WTC11 (cell line): Measurements from ENCODE around the gene TINAG. TPM values are rescaled to one million over a fixed set of nuclear protein-coding genes. Genes with fewer than 3 reads are reported as not detected.

ENCODE experiments used
- ATAC-seq: fragments of 200-7000 bp; cut with Tn5 transposase; 2 replicates; pipeline ENCODE4 v1.10.0; 2021; ENCODE audit warnings: mild to moderate bottlenecking, moderate library complexity
- Bru-seq: library from RNA; stranded (reverse); fragments of 400-500 nt; gene quantifications from one replicate; lab custom pipeline; 2021; lab: Mats Ljungman, UMichigan
- CTCF ChIA-PET: fragments of 300-600 bp; sonication (Branson Sonifier 250); formaldehyde crosslinking; loops from one replicate; lab custom pipeline; 2021; ENCODE audit warnings: antibody characterized with exemption; lab: Charles Lee
- POLR2A ChIA-PET: fragments of 350-600 bp; sonication (Branson Sonifier 250); formaldehyde crosslinking; loops from one replicate; lab custom pipeline; 2021; ENCODE audit warnings: antibody characterized with exemption; lab: Charles Lee
- DNase-seq: peaks from one replicate; pipeline ENCODE4 v3.0.0; 2021; ENCODE audit warnings: low spot score
- H3K27ac Mint-ChIP-seq: 2 replicates; pipeline ENCODE4 v1.8.0; 2021; ENCODE audit warnings: mixed read lengths
- H3K27me3 Mint-ChIP-seq: 2 replicates; pipeline ENCODE4 v1.8.0; 2021; ENCODE audit warnings: low read depth, mild to moderate bottlenecking, moderate library complexity, mixed read lengths
- H3K36me3 Mint-ChIP-seq: 2 replicates; pipeline ENCODE4 v1.8.0; 2021; ENCODE audit warnings: mixed read lengths
- H3K4me1 Mint-ChIP-seq: 2 replicates; pipeline ENCODE4 v1.8.0; 2022; ENCODE audit warnings: mixed read lengths
- H3K4me3 Mint-ChIP-seq: 2 replicates; pipeline ENCODE4 v1.8.0; 2021; ENCODE audit warnings: mild to moderate bottlenecking, moderate library complexity, mixed read lengths
- H3K9me3 Mint-ChIP-seq: 2 replicates; pipeline ENCODE4 v1.8.0; 2021; ENCODE audit warnings: mixed read lengths
- CBFB ChIP-seq: sonication (generic); formaldehyde crosslinking; IDR thresholded peaks from 2 replicates; pipeline ENCODE4 v1.8.1; 2022; ENCODE audit warnings: mild to moderate bottlenecking, low read depth, missing genetic modification reagents
- ETV6 ChIP-seq: sonication (generic); formaldehyde crosslinking; IDR thresholded peaks from 2 replicates; pipeline ENCODE4 v1.8.1; 2022; ENCODE audit warnings: mild to moderate bottlenecking, missing genetic modification reagents
- FOXP1 ChIP-seq: sonication (generic); formaldehyde crosslinking; IDR thresholded peaks from 2 replicates; pipeline ENCODE4 v1.8.0; 2022; ENCODE audit warnings: missing genetic modification reagents, mild to moderate bottlenecking, moderate library complexity, borderline replicate concordance
- GTF2I ChIP-seq: fragments of 250-450 bp; sonication (Bioruptor Pico); conservative IDR thresholded peaks from 2 replicates; pipeline ENCODE4 v1.4.0; 2021; ENCODE audit warnings: mild to moderate bottlenecking
- HMGA2 ChIP-seq: fragments of 250-450 bp; sonication (Bioruptor Pico); IDR thresholded peaks from 2 replicates; pipeline ENCODE4 v1.4.0; 2021; ENCODE audit warnings: mild to moderate bottlenecking, moderate library complexity
- IRF2 ChIP-seq: sonication (generic); formaldehyde crosslinking; IDR thresholded peaks from 2 replicates; pipeline ENCODE4 v1.8.0; 2022; ENCODE audit warnings: low read depth, missing genetic modification reagents, borderline replicate concordance
- NFE2L1 ChIP-seq: sonication (generic); formaldehyde crosslinking; IDR thresholded peaks from 2 replicates; pipeline ENCODE4 v1.8.1; 2023; ENCODE audit warnings: missing genetic modification reagents
- NFYB ChIP-seq: sonication (generic); formaldehyde crosslinking; conservative IDR thresholded peaks from 2 replicates; pipeline ENCODE4 v1.8.0; 2022; ENCODE audit warnings: low read depth, missing genetic modification reagents
- SMAD3 ChIP-seq: sonication (generic); formaldehyde crosslinking; IDR thresholded peaks from 2 replicates; pipeline ENCODE4 v1.8.0; 2022; ENCODE audit warnings: missing genetic modification reagents, mild to moderate bottlenecking, borderline replicate concordance
- SOX15 ChIP-seq: fragments of 250-450 bp; sonication (Bioruptor Pico); IDR thresholded peaks from 2 replicates; pipeline ENCODE4 v1.9.0; 2021; ENCODE audit warnings: mild to moderate bottlenecking
- SP1 ChIP-seq: sonication (generic); formaldehyde crosslinking; conservative IDR thresholded peaks from 2 replicates; pipeline ENCODE4 v1.8.1; 2022; ENCODE audit warnings: missing genetic modification reagents
- TCF7 ChIP-seq: sonication (generic); formaldehyde crosslinking; IDR thresholded peaks from 2 replicates; pipeline ENCODE4 v1.8.0; 2022; ENCODE audit warnings: mild to moderate bottlenecking, low read depth, missing genetic modification reagents, moderate library complexity
- TEAD4 ChIP-seq: sonication (generic); formaldehyde crosslinking; IDR thresholded peaks from 2 replicates; pipeline ENCODE4 v1.8.0; 2022; ENCODE audit warnings: mild to moderate bottlenecking, missing genetic modification reagents
- ZNF121 ChIP-seq: sonication (generic); formaldehyde crosslinking; IDR thresholded peaks from 2 replicates; pipeline ENCODE4 v1.8.0; 2023; ENCODE audit warnings: missing genetic modification reagents
- ZNF219 ChIP-seq: sonication (generic); formaldehyde crosslinking; IDR thresholded peaks from 2 replicates; pipeline ENCODE4 v1.8.0; 2023; ENCODE audit warnings: missing genetic modification reagents, mild to moderate bottlenecking, borderline replicate concordance
- ZNF671 ChIP-seq: fragments of 250-450 bp; sonication (Bioruptor Pico); IDR thresholded peaks from 2 replicates; pipeline ENCODE4 v1.8.0; 2021; ENCODE audit warnings: mild to moderate bottlenecking
- long read RNA-seq, 3 experiments: library from RNA in 1 of 3; library from capped mRNA in 1 of 3; library from polyadenylated mRNA in 1 of 3; unstranded in 2 of 3; stranded (forward) in 1 of 3; transcript quantifications; one replicate each; pipeline ENCODE4 v2.0.0, GENCODE V29; 2021
- total RNA-seq: library from RNA; stranded (reverse); gene quantifications from 3 replicates; pipeline ENCODE4 v1.2.3, GENCODE V29; 2021
- TF ChIP-seq, protein P1 (sequence below): sonication (generic); formaldehyde crosslinking; IDR thresholded peaks from 2 replicates; pipeline ENCODE4 v1.8.0; 2022; ENCODE audit warnings: mild to moderate bottlenecking, missing genetic modification reagents
- TF ChIP-seq, protein P2 (sequence below): fragments of 250-450 bp; sonication (Bioruptor Pico); IDR thresholded peaks from 2 replicates; pipeline ENCODE4 v1.9.0; 2021; ENCODE audit warnings: moderate library complexity, mild to moderate bottlenecking, inconsistent platforms, borderline replicate concordance
- TF ChIP-seq, protein P3 (sequence below): fragments of 250-450 bp; sonication (Bioruptor Pico); IDR thresholded peaks from 2 replicates; pipeline ENCODE4 v2.1.2; 2022; ENCODE audit warnings: mild to moderate bottlenecking, moderate library complexity
- TF ChIP-seq, protein P4 (sequence below): sonication (generic); formaldehyde crosslinking; IDR thresholded peaks from 2 replicates; pipeline ENCODE4 v1.8.1; 2023; ENCODE audit warnings: mild to moderate bottlenecking, missing genetic modification reagents
- TF ChIP-seq, protein P5 (sequence below): sonication (generic); formaldehyde crosslinking; IDR thresholded peaks from 2 replicates; pipeline ENCODE4 v1.8.1; 2023; ENCODE audit warnings: mild to moderate bottlenecking, missing genetic modification reagents, moderate library complexity

TINAG gene, protein sequence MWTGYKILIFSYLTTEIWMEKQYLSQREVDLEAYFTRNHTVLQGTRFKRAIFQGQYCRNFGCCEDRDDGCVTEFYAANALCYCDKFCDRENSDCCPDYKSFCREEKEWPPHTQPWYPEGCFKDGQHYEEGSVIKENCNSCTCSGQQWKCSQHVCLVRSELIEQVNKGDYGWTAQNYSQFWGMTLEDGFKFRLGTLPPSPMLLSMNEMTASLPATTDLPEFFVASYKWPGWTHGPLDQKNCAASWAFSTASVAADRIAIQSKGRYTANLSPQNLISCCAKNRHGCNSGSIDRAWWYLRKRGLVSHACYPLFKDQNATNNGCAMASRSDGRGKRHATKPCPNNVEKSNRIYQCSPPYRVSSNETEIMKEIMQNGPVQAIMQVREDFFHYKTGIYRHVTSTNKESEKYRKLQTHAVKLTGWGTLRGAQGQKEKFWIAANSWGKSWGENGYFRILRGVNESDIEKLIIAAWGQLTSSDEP
- not detected in 3 replicates for total RNA-seq
- percentile 0 among the genes with signal in this experiment for Bru-seq, nascent RNA
- long read RNA-seq, experiment 1, result 0 reads
- long read RNA-seq, experiment 2, result 0 reads
- long read RNA-seq, experiment 3, result 0 reads

DNA sequence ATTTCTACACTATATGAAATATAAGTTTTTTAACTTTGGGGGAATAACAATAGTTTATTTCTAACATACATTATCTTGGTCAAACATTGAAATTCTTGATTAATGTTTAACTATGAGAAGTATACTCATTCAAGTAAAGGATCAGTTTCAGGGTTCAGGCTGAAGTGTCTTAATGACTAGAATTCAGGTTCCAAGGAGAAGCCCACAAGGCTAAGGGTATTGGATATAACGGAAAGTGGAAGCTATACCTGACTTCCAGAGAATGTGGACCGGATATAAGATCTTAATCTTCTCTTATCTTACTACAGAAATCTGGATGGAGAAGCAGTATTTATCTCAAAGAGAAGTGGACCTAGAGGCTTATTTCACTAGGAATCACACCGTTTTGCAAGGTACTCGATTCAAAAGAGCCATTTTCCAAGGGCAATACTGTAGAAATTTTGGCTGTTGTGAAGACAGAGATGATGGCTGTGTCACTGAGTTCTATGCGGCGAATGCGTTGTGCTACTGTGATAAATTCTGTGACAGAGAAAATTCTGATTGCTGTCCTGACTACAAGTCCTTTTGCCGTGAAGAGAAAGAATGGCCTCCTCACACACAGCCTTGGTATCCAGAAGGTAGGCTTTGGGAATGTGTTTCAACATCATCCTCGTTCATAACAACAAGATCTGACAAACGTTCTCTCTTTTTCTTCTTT lies at the start of gene TINAG:
TSS of gene TINAG (plus strand) at position 153 of the 697 bp plus-strand sequence. CDS start at position 263, 110 bp downstream.
- Mint-ChIP-seq H3K9me3 (peaks cover 6% of the 10 kb centered on the region; the same call in 1 of the 2 replicates), H3K27ac (0 out of 2 replicates have a peak within 1 kb of the TSS, but pooled peaks have one; percentile 14)
- DNase-seq (no peak), ATAC-seq (no peak)
- CTCF ChIA-PET, result no interaction called here
- POLR2A ChIA-PET, result no interaction called here
- TF ChIP-seq TEAD4 (CRISPR knock-in tag), result no peak
- TF ChIP-seq, protein P1, sequence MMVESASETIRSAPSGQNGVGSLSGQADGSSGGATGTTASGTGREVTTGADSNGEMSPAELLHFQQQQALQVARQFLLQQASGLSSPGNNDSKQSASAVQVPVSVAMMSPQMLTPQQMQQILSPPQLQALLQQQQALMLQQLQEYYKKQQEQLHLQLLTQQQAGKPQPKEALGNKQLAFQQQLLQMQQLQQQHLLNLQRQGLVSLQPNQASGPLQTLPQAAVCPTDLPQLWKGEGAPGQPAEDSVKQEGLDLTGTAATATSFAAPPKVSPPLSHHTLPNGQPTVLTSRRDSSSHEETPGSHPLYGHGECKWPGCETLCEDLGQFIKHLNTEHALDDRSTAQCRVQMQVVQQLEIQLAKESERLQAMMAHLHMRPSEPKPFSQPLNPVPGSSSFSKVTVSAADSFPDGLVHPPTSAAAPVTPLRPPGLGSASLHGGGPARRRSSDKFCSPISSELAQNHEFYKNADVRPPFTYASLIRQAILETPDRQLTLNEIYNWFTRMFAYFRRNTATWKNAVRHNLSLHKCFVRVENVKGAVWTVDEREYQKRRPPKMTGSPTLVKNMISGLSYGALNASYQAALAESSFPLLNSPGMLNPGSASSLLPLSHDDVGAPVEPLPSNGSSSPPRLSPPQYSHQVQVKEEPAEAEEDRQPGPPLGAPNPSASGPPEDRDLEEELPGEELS (CRISPR knock-in tag), result no peak
- TF ChIP-seq, all 79 proteins: peak for 0
- no peaks in the 10 kb centered on the region for H3K36me3 Mint-ChIP-seq
- no peak within 1 kb of the TSS for H3K4me3 Mint-ChIP-seq
- H3K27me3 Mint-ChIP-seq, result no peaks in the 10 kb centered on the region; the same call in 1 of the 2 replicates
- peaks cover 9% of the 10 kb centered on the region for H3K4me1 Mint-ChIP-seq

DNA sequence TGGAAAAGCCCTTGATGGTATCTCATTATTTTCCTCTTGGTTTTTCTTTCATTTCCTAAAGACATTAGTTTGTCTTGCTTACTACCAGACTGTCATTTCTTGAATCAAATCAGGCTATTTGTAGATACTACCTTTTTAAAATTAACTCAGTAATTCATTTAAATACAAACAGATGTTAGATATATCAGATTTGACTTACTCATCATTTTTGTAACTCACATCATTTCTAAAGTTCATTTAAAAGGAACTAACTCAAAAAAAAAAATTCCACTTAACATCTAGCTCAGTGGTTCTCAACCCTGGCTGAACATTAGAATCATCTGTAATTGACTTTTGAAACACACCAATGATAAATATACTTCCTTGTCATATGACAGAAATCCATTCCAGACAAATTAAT lies 48.2 kb upstream of the TINAG start:
- H3K27ac Mint-ChIP-seq, result no peak overlapping the region
- TF ChIP-seq GTF2I, result no peak
- TF ChIP-seq ZNF121 (CRISPR knock-in tag), result no peak
- TF ChIP-seq NFE2L1 (CRISPR knock-in tag), result no peak
- no peak for TF ChIP-seq FOXP1 (CRISPR knock-in tag)
- TF ChIP-seq, protein P2, sequence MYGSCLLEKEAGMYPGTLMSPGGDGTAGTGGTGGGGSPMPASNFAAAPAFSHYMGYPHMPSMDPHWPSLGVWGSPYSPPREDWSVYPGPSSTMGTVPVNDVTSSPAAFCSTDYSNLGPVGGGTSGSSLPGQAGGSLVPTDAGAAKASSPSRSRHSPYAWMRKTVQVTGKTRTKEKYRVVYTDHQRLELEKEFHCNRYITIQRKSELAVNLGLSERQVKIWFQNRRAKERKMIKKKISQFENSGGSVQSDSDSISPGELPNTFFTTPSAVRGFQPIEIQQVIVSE, result no peak
- TF ChIP-seq, protein P3, sequence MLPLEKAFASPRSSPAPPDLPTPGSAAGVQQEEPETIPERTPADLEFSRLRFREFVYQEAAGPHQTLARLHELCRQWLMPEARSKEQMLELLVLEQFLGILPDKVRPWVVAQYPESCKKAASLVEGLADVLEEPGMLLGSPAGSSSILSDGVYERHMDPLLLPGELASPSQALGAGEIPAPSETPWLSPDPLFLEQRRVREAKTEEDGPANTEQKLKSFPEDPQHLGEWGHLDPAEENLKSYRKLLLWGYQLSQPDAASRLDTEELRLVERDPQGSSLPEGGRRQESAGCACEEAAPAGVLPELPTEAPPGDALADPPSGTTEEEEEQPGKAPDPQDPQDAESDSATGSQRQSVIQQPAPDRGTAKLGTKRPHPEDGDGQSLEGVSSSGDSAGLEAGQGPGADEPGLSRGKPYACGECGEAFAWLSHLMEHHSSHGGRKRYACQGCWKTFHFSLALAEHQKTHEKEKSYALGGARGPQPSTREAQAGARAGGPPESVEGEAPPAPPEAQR (CRISPR knock-in tag), result no peak
- TF ChIP-seq SOX15 (CRISPR knock-in tag), result no peak
- no peak for TF ChIP-seq ZNF671 (CRISPR knock-in tag)
- TF ChIP-seq, protein P4, sequence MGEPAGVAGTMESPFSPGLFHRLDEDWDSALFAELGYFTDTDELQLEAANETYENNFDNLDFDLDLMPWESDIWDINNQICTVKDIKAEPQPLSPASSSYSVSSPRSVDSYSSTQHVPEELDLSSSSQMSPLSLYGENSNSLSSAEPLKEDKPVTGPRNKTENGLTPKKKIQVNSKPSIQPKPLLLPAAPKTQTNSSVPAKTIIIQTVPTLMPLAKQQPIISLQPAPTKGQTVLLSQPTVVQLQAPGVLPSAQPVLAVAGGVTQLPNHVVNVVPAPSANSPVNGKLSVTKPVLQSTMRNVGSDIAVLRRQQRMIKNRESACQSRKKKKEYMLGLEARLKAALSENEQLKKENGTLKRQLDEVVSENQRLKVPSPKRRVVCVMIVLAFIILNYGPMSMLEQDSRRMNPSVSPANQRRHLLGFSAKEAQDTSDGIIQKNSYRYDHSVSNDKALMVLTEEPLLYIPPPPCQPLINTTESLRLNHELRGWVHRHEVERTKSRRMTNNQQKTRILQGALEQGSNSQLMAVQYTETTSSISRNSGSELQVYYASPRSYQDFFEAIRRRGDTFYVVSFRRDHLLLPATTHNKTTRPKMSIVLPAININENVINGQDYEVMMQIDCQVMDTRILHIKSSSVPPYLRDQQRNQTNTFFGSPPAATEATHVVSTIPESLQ (CRISPR knock-in tag), result no peak
- no peak for TF ChIP-seq TCF7 (CRISPR knock-in tag)
- no peak for TF ChIP-seq TEAD4 (CRISPR knock-in tag)
- TF ChIP-seq, protein P5, sequence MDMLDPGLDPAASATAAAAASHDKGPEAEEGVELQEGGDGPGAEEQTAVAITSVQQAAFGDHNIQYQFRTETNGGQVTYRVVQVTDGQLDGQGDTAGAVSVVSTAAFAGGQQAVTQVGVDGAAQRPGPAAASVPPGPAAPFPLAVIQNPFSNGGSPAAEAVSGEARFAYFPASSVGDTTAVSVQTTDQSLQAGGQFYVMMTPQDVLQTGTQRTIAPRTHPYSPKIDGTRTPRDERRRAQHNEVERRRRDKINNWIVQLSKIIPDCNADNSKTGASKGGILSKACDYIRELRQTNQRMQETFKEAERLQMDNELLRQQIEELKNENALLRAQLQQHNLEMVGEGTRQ (CRISPR knock-in tag), result no peak
- TF ChIP-seq ETV6, result no peak
- no peak for TF ChIP-seq NFYB
- no peak for TF ChIP-seq SP1 (CRISPR knock-in tag)
- TF ChIP-seq IRF2, result no peak
- no peak for TF ChIP-seq ZNF219 (CRISPR knock-in tag)
- no peak for TF ChIP-seq CBFB (CRISPR knock-in tag)
- TF ChIP-seq SMAD3 (CRISPR knock-in tag), result no peak
- no peak for TF ChIP-seq HMGA2 (CRISPR knock-in tag)
- TF ChIP-seq, all 79 proteins: peak for 0
- DNase-seq, result no peak
- ChIA-PET POLR2A (no interaction called here), CTCF (no interaction called here)
- no peaks in the 10 kb centered on the region for H3K36me3 Mint-ChIP-seq
- no peaks in the 10 kb centered on the region for H3K9me3 Mint-ChIP-seq
- peaks cover 25% of the 10 kb centered on the region for H3K27me3 Mint-ChIP-seq
- peaks cover 33% of the 10 kb centered on the region for H3K4me1 Mint-ChIP-seq
- ATAC-seq, result no peak
- no peak overlapping the region for H3K4me3 Mint-ChIP-seq
